ENCODE results near the gene MRPL18.

MRPL18 gene

DNA sequence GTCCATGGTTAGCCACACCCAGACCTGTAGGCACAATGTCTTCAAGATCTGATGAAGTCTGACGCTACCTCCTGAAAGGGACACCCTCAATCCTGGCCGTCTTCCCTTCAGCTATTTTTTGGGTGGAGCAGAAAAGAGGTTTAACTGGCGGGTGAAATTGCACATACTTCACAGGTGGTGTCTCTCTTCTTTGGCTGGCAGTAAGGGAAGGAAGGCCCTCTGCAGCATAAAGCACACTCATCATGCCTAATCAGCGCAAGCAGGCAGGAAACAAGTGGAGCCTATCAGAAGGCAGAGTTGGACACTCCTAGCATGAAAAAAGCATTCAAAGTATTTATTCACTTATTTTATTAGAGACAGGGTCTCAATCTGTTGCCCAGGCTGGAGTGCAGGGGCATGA, 42.7 kb downstream of the MRPL18 start:
- H3K27me3 ChIP-seq (ENCODE audit: insufficient read depth, low read length) = no peaks in the 10 kb centered on the region
- peaks cover 31% of the 10 kb centered on the region for H3K4me1 ChIP-seq (ENCODE audit: insufficient read depth, low read length)
- no peaks in the 10 kb centered on the region for H3K36me3 ChIP-seq (ENCODE audit: insufficient read depth, low read length)
- 89% methylated on average over 4 of the region's 4 CpGs for WGBS
- no peak overlapping the region for H3K9ac ChIP-seq (ENCODE audit: low read depth, low read length)
- H3K27ac ChIP-seq (ENCODE audit: low read depth, low read length) = no peak overlapping the region
- no peaks in the 10 kb centered on the region for H3K9me3 ChIP-seq (ENCODE audit: insufficient read depth, low read depth, low read length)
- H3K4me3 ChIP-seq (ENCODE audit: low read length) = no peak overlapping the region

DNA sequence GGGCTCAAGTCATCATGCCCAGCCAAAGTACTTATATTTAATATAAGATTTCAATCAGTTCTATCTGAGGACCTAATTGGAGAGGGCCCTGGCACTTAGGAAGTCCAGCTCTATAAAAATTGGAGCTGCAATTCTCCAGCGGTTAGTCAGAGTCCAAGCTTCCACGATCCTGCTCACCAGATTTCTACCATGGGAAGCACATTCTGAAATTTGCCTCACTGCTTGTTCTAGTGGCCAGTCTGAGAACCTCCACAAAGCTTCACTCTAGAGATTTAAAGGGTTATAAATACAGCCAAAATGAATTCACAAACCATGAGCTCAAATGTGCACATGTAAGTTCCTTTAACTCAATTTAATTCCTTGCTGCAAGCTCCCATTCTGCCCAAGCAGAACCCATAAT, 43.3 kb downstream of the MRPL18 start:
- Histone ChIP-seq H3K4me3 (ENCODE audit: low read length) (no peak overlapping the region), H3K9ac (ENCODE audit: low read depth, low read length) (no peak overlapping the region), H3K27ac (ENCODE audit: low read depth, low read length) (no peak overlapping the region), H3K36me3 (ENCODE audit: insufficient read depth, low read length) (no peaks in the 10 kb centered on the region), H3K9me3 (ENCODE audit: insufficient read depth, low read depth, low read length) (no peaks in the 10 kb centered on the region), H3K4me1 (ENCODE audit: insufficient read depth, low read length) (peaks cover 37% of the 10 kb centered on the region), H3K27me3 (ENCODE audit: insufficient read depth, low read length) (no peaks in the 10 kb centered on the region)
- 95% methylated on average over 2 of the region's 2 CpGs for WGBS

DNA sequence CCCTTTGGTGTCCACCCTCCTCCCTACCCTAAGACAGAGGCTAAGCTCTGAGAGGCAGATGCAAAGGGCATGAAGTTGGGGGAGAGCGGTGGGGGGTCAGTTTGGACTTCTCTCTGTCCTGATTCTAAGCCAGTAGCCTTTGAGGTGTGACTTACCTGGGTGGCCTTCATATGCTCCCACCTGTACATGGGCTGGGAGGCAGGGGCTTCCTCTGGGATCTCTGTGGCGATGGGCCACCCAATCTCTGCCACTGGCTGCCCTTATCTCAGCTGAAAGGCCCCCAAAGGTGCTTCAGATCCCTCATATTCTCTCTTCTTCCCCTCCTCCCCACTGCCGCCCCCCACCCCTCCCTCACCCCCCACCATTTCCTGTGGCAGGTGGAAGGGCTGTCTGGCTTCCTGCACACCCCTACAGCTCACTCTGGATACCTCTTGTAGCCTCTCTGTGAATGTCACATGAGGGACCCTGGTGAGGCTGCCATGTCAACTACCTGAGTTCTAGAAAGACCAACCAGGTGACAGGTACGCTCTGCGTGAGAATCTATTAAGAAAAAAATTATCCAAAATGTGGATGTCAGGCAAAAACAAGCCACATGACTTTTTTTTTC, 43.8 kb downstream of the MRPL18 start:
- Histone ChIP-seq H3K27ac (ENCODE audit: low read depth, low read length) (no peak overlapping the region), H3K4me1 (ENCODE audit: insufficient read depth, low read length) (peaks cover 37% of the 10 kb centered on the region), H3K9me3 (ENCODE audit: insufficient read depth, low read depth, low read length) (no peaks in the 10 kb centered on the region), H3K36me3 (ENCODE audit: insufficient read depth, low read length) (no peaks in the 10 kb centered on the region), H3K9ac (ENCODE audit: low read depth, low read length) (no peak overlapping the region), H3K27me3 (ENCODE audit: insufficient read depth, low read length) (no peaks in the 10 kb centered on the region), H3K4me3 (ENCODE audit: low read length) (no peak overlapping the region)
- WGBS = 85% methylated on average over 5 of the region's 5 CpGs

- Histone ChIP-seq H3K9me3 (ENCODE audit: insufficient read depth, low read depth, low read length) (no peaks in the 10 kb centered on the region), H3K27ac (ENCODE audit: low read depth, low read length) (no peak overlapping the region), H3K36me3 (ENCODE audit: insufficient read depth, low read length) (no peaks in the 10 kb centered on the region), H3K27me3 (ENCODE audit: insufficient read depth, low read length) (no peaks in the 10 kb centered on the region), H3K4me3 (ENCODE audit: low read length) (no peak overlapping the region), H3K4me1 (ENCODE audit: insufficient read depth, low read length) (peaks cover 17% of the 10 kb centered on the region), H3K9ac (ENCODE audit: low read depth, low read length) (no peak overlapping the region)
- WGBS = 94% methylated on average over 29 of the region's 29 CpGs
Measured at GRCh38 chr6:159836718-159837490, 46.6 kb downstream of the MRPL18 start.

GRCh38 chr6:159837511-159837910, 47.2 kb downstream of the MRPL18 start:
- 91% methylated on average over 5 of the region's 8 CpGs for WGBS
- H3K4me3 ChIP-seq (ENCODE audit: low read length) = no peak overlapping the region
- no peaks in the 10 kb centered on the region for H3K27me3 ChIP-seq (ENCODE audit: insufficient read depth, low read length)
- no peak overlapping the region for H3K27ac ChIP-seq (ENCODE audit: low read depth, low read length)
- H3K36me3 ChIP-seq (ENCODE audit: insufficient read depth, low read length) = no peaks in the 10 kb centered on the region
- no peaks in the 10 kb centered on the region for H3K9me3 ChIP-seq (ENCODE audit: insufficient read depth, low read depth, low read length)
- H3K9ac ChIP-seq (ENCODE audit: low read depth, low read length) = no peak overlapping the region
- peaks cover 17% of the 10 kb centered on the region for H3K4me1 ChIP-seq (ENCODE audit: insufficient read depth, low read length)

DNA sequence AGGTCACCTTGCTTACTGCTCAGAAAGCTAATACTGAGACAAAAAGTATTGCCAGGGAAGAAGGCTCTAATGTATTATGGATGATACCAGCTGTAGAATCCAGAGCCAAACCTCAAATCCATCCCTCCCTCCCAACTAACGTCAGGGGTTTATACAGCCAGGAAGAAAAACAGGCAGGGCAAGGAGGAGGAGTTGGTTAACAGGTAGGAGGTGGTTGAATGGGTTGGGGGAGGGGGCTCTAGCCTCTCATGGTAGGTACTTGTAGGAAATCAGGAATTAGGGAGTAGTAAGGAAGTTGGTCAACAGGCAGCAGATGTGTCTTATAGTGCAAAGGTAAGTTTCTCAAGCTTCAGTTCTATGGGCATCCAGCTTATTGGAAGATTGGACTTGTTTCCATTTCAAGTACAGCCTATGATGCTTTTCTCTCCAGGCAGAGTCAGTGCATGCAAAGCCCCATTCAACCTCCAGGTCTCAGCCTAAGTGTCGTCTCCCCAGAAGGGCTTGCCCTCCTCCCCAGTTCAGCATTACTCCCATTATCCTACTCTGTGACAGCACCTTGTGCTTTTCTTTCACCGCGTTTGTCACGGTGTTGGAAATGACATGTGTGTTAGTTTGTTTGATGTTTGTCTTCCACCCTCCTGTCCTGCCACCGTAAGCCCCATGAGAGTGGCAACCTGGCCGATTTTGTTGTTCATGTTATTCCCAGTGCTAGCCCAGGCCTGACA, 47.9 kb downstream of the MRPL18 start:
- Histone ChIP-seq H3K4me1 (ENCODE audit: insufficient read depth, low read length) (peaks cover 17% of the 10 kb centered on the region), H3K27me3 (ENCODE audit: insufficient read depth, low read length) (no peaks in the 10 kb centered on the region)
- WGBS = 85% methylated on average over 7 of the region's 7 CpGs

DNA sequence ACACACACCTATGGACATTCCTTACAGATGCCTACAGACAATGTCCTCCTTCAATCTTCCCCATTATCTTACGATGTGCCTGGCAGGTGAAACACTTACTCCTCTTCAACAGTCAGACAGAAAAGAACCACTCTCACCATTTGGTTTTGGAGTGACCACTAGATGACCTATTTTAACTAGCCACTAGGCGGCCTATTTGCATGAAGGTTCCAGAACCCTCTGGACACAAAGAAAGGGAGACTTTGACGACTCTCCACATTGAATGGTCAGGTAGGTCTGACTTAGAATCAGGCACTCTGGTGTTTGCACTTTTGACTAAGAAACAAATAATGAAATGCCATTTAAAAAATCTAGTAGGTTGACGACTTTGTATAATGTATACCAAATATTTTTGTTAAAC, 51.8 kb downstream of the MRPL18 start:
- Histone ChIP-seq H3K36me3 (ENCODE audit: insufficient read depth, low read length) (no peaks in the 10 kb centered on the region), H3K27me3 (ENCODE audit: insufficient read depth, low read length) (no peaks in the 10 kb centered on the region), H3K9me3 (ENCODE audit: insufficient read depth, low read depth, low read length) (no peaks in the 10 kb centered on the region), H3K4me3 (ENCODE audit: low read length) (no peak overlapping the region), H3K4me1 (ENCODE audit: insufficient read depth, low read length) (peaks cover 9% of the 10 kb centered on the region), H3K27ac (ENCODE audit: low read depth, low read length) (no peak overlapping the region), H3K9ac (ENCODE audit: low read depth, low read length) (no peak overlapping the region)
- 80% methylated on average over 3 of the region's 4 CpGs for WGBS

More for the DNA sequence above, 47.9 kb downstream of the MRPL18 start:
- Histone ChIP-seq H3K4me3 (ENCODE audit: low read length) (no peak overlapping the region), H3K36me3 (ENCODE audit: insufficient read depth, low read length) (no peaks in the 10 kb centered on the region), H3K9me3 (ENCODE audit: insufficient read depth, low read depth, low read length) (no peaks in the 10 kb centered on the region), H3K9ac (ENCODE audit: low read depth, low read length) (no peak overlapping the region), H3K27ac (ENCODE audit: low read depth, low read length) (no peak overlapping the region)

- H3K27ac ChIP-seq (ENCODE audit: low read depth, low read length) = no peak overlapping the region
- 79% methylated on average over 13 of the region's 13 CpGs for WGBS
- no peak overlapping the region for H3K9ac ChIP-seq (ENCODE audit: low read depth, low read length)
- H3K36me3 ChIP-seq (ENCODE audit: insufficient read depth, low read length) = no peaks in the 10 kb centered on the region
- H3K9me3 ChIP-seq (ENCODE audit: insufficient read depth, low read depth, low read length) = peaks cover 5% of the 10 kb centered on the region; the same call in 1 of the 2 replicates
- no peaks in the 10 kb centered on the region for H3K4me1 ChIP-seq (ENCODE audit: insufficient read depth, low read length)
- no peaks in the 10 kb centered on the region for H3K27me3 ChIP-seq (ENCODE audit: insufficient read depth, low read length)
- H3K4me3 ChIP-seq (ENCODE audit: low read length) = no peak overlapping the region
Measured at GRCh38 chr6:159844737-159845645, 54.7 kb downstream of the MRPL18 start.

Data from HUES64 (cell line).